MG63 (cell line): ENCODE data around the gene FOSL2. TPM values are rescaled to one million over a fixed set of nuclear protein-coding genes. Genes with fewer than 3 reads are reported as not detected.

ENCODE experiments used
- DNase-seq: peaks from one replicate; pipeline ENCODE4 v3.0.0-alpha.2; 2020
- H3K27me3 ChIP-seq: fragments of 250-450 bp; sonication (Bioruptor Pico); 2 replicates; pipeline ENCODE4 v1.5.1; 2020; ENCODE audit warnings: mild to moderate bottlenecking, moderate library complexity
- H3K36me3 ChIP-seq: fragments of 250-450 bp; sonication (Bioruptor Pico); 2 replicates; pipeline ENCODE4 v1.5.1; 2020; ENCODE audit warnings: mild to moderate bottlenecking, moderate library complexity
- H3K4me3 ChIP-seq: fragments of 250-450 bp; sonication (Bioruptor Pico); 2 replicates; pipeline ENCODE4 v1.5.1; 2020; ENCODE audit warnings: mild to moderate bottlenecking, moderate library complexity
- H3K9me3 ChIP-seq: fragments of 250-450 bp; sonication (Bioruptor Pico); 2 replicates; pipeline ENCODE4 v1.5.1; 2020; ENCODE audit warnings: mild to moderate bottlenecking, moderate library complexity
- total RNA-seq: library from RNA; depleted of rRNA; stranded (reverse); fragments of >200 nt; shearing (Covaris generic); gene quantifications from 2 replicates; pipeline ENCODE4 v1.2.3, GENCODE V29; 2014; ENCODE audit warnings: low replicate concordance; rRNA removed

The FOSL2 gene
- 32.7 and 46.9 TPM in 2 replicates for total RNA-seq

- DNase-seq: peak; percentile 98
- Histone ChIP-seq H3K4me3 (peak within 1 kb of the TSS; percentile 92), H3K27me3 (no peaks in the 10 kb centered on the region), H3K36me3 (peaks cover 30% of the 10 kb centered on the region), H3K9me3 (no peaks in the 10 kb centered on the region)
Measured at GRCh38 chr2:28392297-28393113, at the start of gene FOSL2. Gene FOSL2, plus strand, starts transcription at chr2:28392858. Its CDS starts 863 bp downstream, at chr2:28393721.

- DNase-seq: no peak
- H3K4me3 ChIP-seq: no peak overlapping the region
- H3K9me3 ChIP-seq: no peaks in the 10 kb centered on the region
- H3K36me3 ChIP-seq: no peaks in the 10 kb centered on the region
- no peaks in the 10 kb centered on the region for H3K27me3 ChIP-seq
Measured at GRCh38 chr2:28343184-28343942, 49.3 kb upstream of the FOSL2 start.

- no peak for DNase-seq
- Histone ChIP-seq H3K9me3 (no peaks in the 10 kb centered on the region), H3K4me3 (no peak overlapping the region), H3K27me3 (no peaks in the 10 kb centered on the region), H3K36me3 (no peaks in the 10 kb centered on the region)
Measured at GRCh38 chr2:28343971-28344715, 48.5 kb upstream of the FOSL2 start.

- Histone ChIP-seq H3K27me3 (no peaks in the 10 kb centered on the region), H3K4me3 (no peak overlapping the region), H3K36me3 (no peaks in the 10 kb centered on the region), H3K9me3 (no peaks in the 10 kb centered on the region)
- DNase-seq: no peak
Measured at GRCh38 chr2:28344756-28345373, 47.8 kb upstream of the FOSL2 start.

- Histone ChIP-seq H3K4me3 (no peak overlapping the region), H3K9me3 (no peaks in the 10 kb centered on the region), H3K36me3 (no peaks in the 10 kb centered on the region), H3K27me3 (no peaks in the 10 kb centered on the region)
- DNase-seq: no peak
Measured at GRCh38 chr2:28345619-28346018, 47.0 kb upstream of the FOSL2 start.

- DNase-seq: peak; percentile 50
- Histone ChIP-seq H3K9me3 (no peaks in the 10 kb centered on the region), H3K36me3 (no peaks in the 10 kb centered on the region), H3K27me3 (no peaks in the 10 kb centered on the region), H3K4me3 (no peak overlapping the region)
Measured at GRCh38 chr2:28346587-28346986, 46.1 kb upstream of the FOSL2 start.

- H3K4me3 ChIP-seq: no peak overlapping the region
- H3K27me3 ChIP-seq: no peaks in the 10 kb centered on the region
- no peak for DNase-seq
- no peaks in the 10 kb centered on the region for H3K9me3 ChIP-seq
- H3K36me3 ChIP-seq: no peaks in the 10 kb centered on the region
Measured at GRCh38 chr2:28347193-28347592, 45.5 kb upstream of the FOSL2 start.

GRCh38 chr2:28347596-28347995, 45.1 kb upstream of the FOSL2 start:
- H3K27me3 ChIP-seq: no peaks in the 10 kb centered on the region
- H3K9me3 ChIP-seq: no peaks in the 10 kb centered on the region
- DNase-seq: no peak
- H3K36me3 ChIP-seq: no peaks in the 10 kb centered on the region
- H3K4me3 ChIP-seq: no peak overlapping the region

- Histone ChIP-seq H3K27me3 (no peaks in the 10 kb centered on the region), H3K9me3 (no peaks in the 10 kb centered on the region), H3K36me3 (no peaks in the 10 kb centered on the region), H3K4me3 (no peak overlapping the region)
- no peak for DNase-seq
Measured at GRCh38 chr2:28348149-28348567, 44.5 kb upstream of the FOSL2 start.

GRCh38 chr2:28348921-28349320, 43.7 kb upstream of the FOSL2 start:
- Histone ChIP-seq H3K9me3 (no peaks in the 10 kb centered on the region), H3K36me3 (no peaks in the 10 kb centered on the region), H3K4me3 (no peak overlapping the region), H3K27me3 (no peaks in the 10 kb centered on the region)
- DNase-seq: no peak

- Histone ChIP-seq H3K36me3 (no peaks in the 10 kb centered on the region), H3K9me3 (no peaks in the 10 kb centered on the region)
- no peak for DNase-seq
Measured at GRCh38 chr2:28349546-28350165, 43.0 kb upstream of the FOSL2 start.

GRCh38 chr2:28350196-28350595, 42.5 kb upstream of the FOSL2 start:
- no peaks in the 10 kb centered on the region for H3K27me3 ChIP-seq
- no peaks in the 10 kb centered on the region for H3K36me3 ChIP-seq
- DNase-seq: no peak
- H3K4me3 ChIP-seq: no peak overlapping the region
- no peaks in the 10 kb centered on the region for H3K9me3 ChIP-seq

More at GRCh38 chr2:28349546-28350165, 43.0 kb upstream of the FOSL2 start:
- no peaks in the 10 kb centered on the region for H3K27me3 ChIP-seq
- no peak overlapping the region for H3K4me3 ChIP-seq

- Histone ChIP-seq H3K9me3 (no peaks in the 10 kb centered on the region), H3K36me3 (0 out of 2 replicates have a peak, but pooled peaks cover 2% of the 10 kb centered on the region), H3K4me3 (no peak overlapping the region), H3K27me3 (no peaks in the 10 kb centered on the region)
- DNase-seq: no peak
Measured at GRCh38 chr2:28350791-28351285, 41.8 kb upstream of the FOSL2 start.

GRCh38 chr2:28351621-28352020, 41.0 kb upstream of the FOSL2 start:
- no peak overlapping the region for H3K4me3 ChIP-seq
- no peaks in the 10 kb centered on the region for H3K27me3 ChIP-seq
- H3K9me3 ChIP-seq: no peaks in the 10 kb centered on the region
- 0 out of 2 replicates have a peak, but pooled peaks cover 2% of the 10 kb centered on the region for H3K36me3 ChIP-seq
- no peak for DNase-seq

- H3K27me3 ChIP-seq: no peaks in the 10 kb centered on the region
- 0 out of 2 replicates have a peak, but pooled peaks cover 2% of the 10 kb centered on the region for H3K36me3 ChIP-seq
- DNase-seq: no peak
- H3K9me3 ChIP-seq: no peaks in the 10 kb centered on the region
- no peak overlapping the region for H3K4me3 ChIP-seq
Measured at GRCh38 chr2:28352104-28352503, 40.6 kb upstream of the FOSL2 start.
